ENCODE data around the gene SAFB.

The SAFB gene

GRCh38 chr19:5624018-5624663, 1.3 kb downstream of the SAFB start:
- Histone ChIP-seq H3K9me3 (ENCODE audit: low read length) (no peaks in the 10 kb centered on the region), H3K27me3 (ENCODE audit: insufficient read depth, low read length) (no peaks in the 10 kb centered on the region), H3K36me3 (ENCODE audit: insufficient read depth, low read length) (peaks cover 63% of the 10 kb centered on the region), H3K4me1 (ENCODE audit: insufficient read depth, low read length) (peaks cover 35% of the 10 kb centered on the region), H2AFZ (ENCODE audit: low read depth, low read length) (no peak overlapping the region), H3K4me3 (ENCODE audit: low read length) (peak overlapping the region; percentile 100)

GRCh38 chr19:5624741-5625278, 1.9 kb downstream of the SAFB start:
- Histone ChIP-seq H3K9me3 (ENCODE audit: low read length) (no peaks in the 10 kb centered on the region), H3K4me3 (ENCODE audit: low read length) (peak overlapping the region; percentile 100), H2AFZ (ENCODE audit: low read depth, low read length) (no peak overlapping the region), H3K36me3 (ENCODE audit: insufficient read depth, low read length) (peaks cover 65% of the 10 kb centered on the region), H3K4me1 (ENCODE audit: insufficient read depth, low read length) (peaks cover 35% of the 10 kb centered on the region), H3K27me3 (ENCODE audit: insufficient read depth, low read length) (no peaks in the 10 kb centered on the region)

GRCh38 chr19:5625641-5626040, 2.8 kb downstream of the SAFB start:
- Histone ChIP-seq H3K36me3 (ENCODE audit: insufficient read depth, low read length) (peaks cover 61% of the 10 kb centered on the region), H3K9me3 (ENCODE audit: low read length) (no peaks in the 10 kb centered on the region), H3K4me1 (ENCODE audit: insufficient read depth, low read length) (peaks cover 32% of the 10 kb centered on the region), H3K27me3 (ENCODE audit: insufficient read depth, low read length) (no peaks in the 10 kb centered on the region), H3K4me3 (ENCODE audit: low read length) (peak overlapping the region; percentile 7), H2AFZ (ENCODE audit: low read depth, low read length) (no peak overlapping the region)

GRCh38 chr19:5627395-5627904, 4.6 kb downstream of the SAFB start:
- H3K9me3 ChIP-seq (ENCODE audit: low read length), result no peaks in the 10 kb centered on the region
- H3K27me3 ChIP-seq (ENCODE audit: insufficient read depth, low read length), result no peaks in the 10 kb centered on the region
- no peak overlapping the region for H3K4me3 ChIP-seq (ENCODE audit: low read length)
- peaks cover 64% of the 10 kb centered on the region for H3K36me3 ChIP-seq (ENCODE audit: insufficient read depth, low read length)
- H3K4me1 ChIP-seq (ENCODE audit: insufficient read depth, low read length), result peaks cover 20% of the 10 kb centered on the region
- H2AFZ ChIP-seq (ENCODE audit: low read depth, low read length), result no peak overlapping the region

GRCh38 chr19:5628461-5628860, 5.6 kb downstream of the SAFB start:
- H3K27me3 ChIP-seq (ENCODE audit: insufficient read depth, low read length), result no peaks in the 10 kb centered on the region
- H3K4me3 ChIP-seq (ENCODE audit: low read length), result no peak overlapping the region
- no peak overlapping the region for H2AFZ ChIP-seq (ENCODE audit: low read depth, low read length)
- no peaks in the 10 kb centered on the region for H3K9me3 ChIP-seq (ENCODE audit: low read length)
- peaks cover 69% of the 10 kb centered on the region for H3K36me3 ChIP-seq (ENCODE audit: insufficient read depth, low read length)
- H3K4me1 ChIP-seq (ENCODE audit: insufficient read depth, low read length), result peaks cover 20% of the 10 kb centered on the region

- Histone ChIP-seq H2AFZ (ENCODE audit: low read depth, low read length) (no peak overlapping the region), H3K4me1 (ENCODE audit: insufficient read depth, low read length) (peaks cover 20% of the 10 kb centered on the region), H3K9me3 (ENCODE audit: low read length) (no peaks in the 10 kb centered on the region), H3K36me3 (ENCODE audit: insufficient read depth, low read length) (peaks cover 73% of the 10 kb centered on the region), H3K27me3 (ENCODE audit: insufficient read depth, low read length) (no peaks in the 10 kb centered on the region), H3K4me3 (ENCODE audit: low read length) (no peak overlapping the region)
Measured at GRCh38 chr19:5628919-5629481, 6.1 kb downstream of the SAFB start.

GRCh38 chr19:5631567-5632240, 8.8 kb downstream of the SAFB start:
- Histone ChIP-seq H3K4me1 (ENCODE audit: insufficient read depth, low read length) (no peaks in the 10 kb centered on the region), H3K36me3 (ENCODE audit: insufficient read depth, low read length) (peaks cover 67% of the 10 kb centered on the region), H2AFZ (ENCODE audit: low read depth, low read length) (no peak overlapping the region), H3K4me3 (ENCODE audit: low read length) (no peak overlapping the region), H3K9me3 (ENCODE audit: low read length) (no peaks in the 10 kb centered on the region), H3K27me3 (ENCODE audit: insufficient read depth, low read length) (no peaks in the 10 kb centered on the region)

- Histone ChIP-seq H3K36me3 (ENCODE audit: insufficient read depth, low read length) (peaks cover 62% of the 10 kb centered on the region), H3K27me3 (ENCODE audit: insufficient read depth, low read length) (no peaks in the 10 kb centered on the region), H3K9me3 (ENCODE audit: low read length) (no peaks in the 10 kb centered on the region), H3K4me3 (ENCODE audit: low read length) (no peak overlapping the region), H3K4me1 (ENCODE audit: insufficient read depth, low read length) (no peaks in the 10 kb centered on the region), H2AFZ (ENCODE audit: low read depth, low read length) (no peak overlapping the region)
Measured at GRCh38 chr19:5632241-5632612, 9.3 kb downstream of the SAFB start.

GRCh38 chr19:5632657-5633056, 9.8 kb downstream of the SAFB start:
- Histone ChIP-seq H3K36me3 (ENCODE audit: insufficient read depth, low read length) (peaks cover 58% of the 10 kb centered on the region), H3K9me3 (ENCODE audit: low read length) (no peaks in the 10 kb centered on the region), H3K4me1 (ENCODE audit: insufficient read depth, low read length) (no peaks in the 10 kb centered on the region), H3K27me3 (ENCODE audit: insufficient read depth, low read length) (no peaks in the 10 kb centered on the region), H3K4me3 (ENCODE audit: low read length) (no peak overlapping the region), H2AFZ (ENCODE audit: low read depth, low read length) (no peak overlapping the region)

GRCh38 chr19:5635427-5635826, 12.5 kb downstream of the SAFB start:
- no peak overlapping the region for H3K4me3 ChIP-seq (ENCODE audit: low read length)
- H2AFZ ChIP-seq (ENCODE audit: low read depth, low read length), result no peak overlapping the region
- H3K9me3 ChIP-seq (ENCODE audit: low read length), result no peaks in the 10 kb centered on the region
- no peaks in the 10 kb centered on the region for H3K27me3 ChIP-seq (ENCODE audit: insufficient read depth, low read length)
- no peaks in the 10 kb centered on the region for H3K4me1 ChIP-seq (ENCODE audit: insufficient read depth, low read length)
- H3K36me3 ChIP-seq (ENCODE audit: insufficient read depth, low read length), result peaks cover 36% of the 10 kb centered on the region

- Histone ChIP-seq H2AFZ (ENCODE audit: low read depth, low read length) (no peak overlapping the region), H3K4me1 (ENCODE audit: insufficient read depth, low read length) (no peaks in the 10 kb centered on the region), H3K9me3 (ENCODE audit: low read length) (no peaks in the 10 kb centered on the region), H3K4me3 (ENCODE audit: low read length) (no peak overlapping the region), H3K27me3 (ENCODE audit: insufficient read depth, low read length) (no peaks in the 10 kb centered on the region), H3K36me3 (ENCODE audit: insufficient read depth, low read length) (peaks cover 44% of the 10 kb centered on the region)
Measured at GRCh38 chr19:5637971-5638370, 15.1 kb downstream of the SAFB start.

GRCh38 chr19:5641171-5641570, 18.3 kb downstream of the SAFB start:
- Histone ChIP-seq H3K4me1 (ENCODE audit: insufficient read depth, low read length) (no peaks in the 10 kb centered on the region), H3K27me3 (ENCODE audit: insufficient read depth, low read length) (no peaks in the 10 kb centered on the region), H3K4me3 (ENCODE audit: low read length) (no peak overlapping the region), H2AFZ (ENCODE audit: low read depth, low read length) (no peak overlapping the region), H3K9me3 (ENCODE audit: low read length) (no peaks in the 10 kb centered on the region), H3K36me3 (ENCODE audit: insufficient read depth, low read length) (peaks cover 55% of the 10 kb centered on the region)

- Histone ChIP-seq H3K4me3 (ENCODE audit: low read length) (no peak overlapping the region), H3K27me3 (ENCODE audit: insufficient read depth, low read length) (no peaks in the 10 kb centered on the region), H3K9me3 (ENCODE audit: low read length) (no peaks in the 10 kb centered on the region), H3K36me3 (ENCODE audit: insufficient read depth, low read length) (peaks cover 63% of the 10 kb centered on the region), H2AFZ (ENCODE audit: low read depth, low read length) (no peak overlapping the region), H3K4me1 (ENCODE audit: insufficient read depth, low read length) (no peaks in the 10 kb centered on the region)
Measured at GRCh38 chr19:5642204-5642603, 19.3 kb downstream of the SAFB start.

Data from neuron (in vitro differentiated cells).